Measurements from ENCODE around the gene RAPSN.

The RAPSN gene

DNA sequence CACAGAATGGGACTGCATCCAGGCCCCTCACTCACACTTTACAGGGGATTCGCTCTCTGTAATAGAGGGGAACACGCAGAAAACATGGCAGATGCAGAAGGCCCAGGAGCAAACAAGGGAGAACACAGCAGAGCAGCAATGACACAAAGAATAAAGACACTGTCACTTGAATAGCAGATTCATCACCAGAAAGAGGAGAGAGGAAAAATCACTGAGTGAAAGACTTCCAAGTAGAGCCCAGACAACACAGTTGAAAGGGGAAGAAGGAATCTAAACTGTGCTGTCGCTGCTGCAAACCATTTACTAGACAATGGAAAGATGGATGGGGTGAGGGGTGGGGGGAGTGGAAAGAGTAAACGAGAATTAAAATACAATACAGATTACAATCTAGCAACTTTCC is 28.8 kb upstream of the RAPSN start:
- TF ChIP-seq, protein P1, sequence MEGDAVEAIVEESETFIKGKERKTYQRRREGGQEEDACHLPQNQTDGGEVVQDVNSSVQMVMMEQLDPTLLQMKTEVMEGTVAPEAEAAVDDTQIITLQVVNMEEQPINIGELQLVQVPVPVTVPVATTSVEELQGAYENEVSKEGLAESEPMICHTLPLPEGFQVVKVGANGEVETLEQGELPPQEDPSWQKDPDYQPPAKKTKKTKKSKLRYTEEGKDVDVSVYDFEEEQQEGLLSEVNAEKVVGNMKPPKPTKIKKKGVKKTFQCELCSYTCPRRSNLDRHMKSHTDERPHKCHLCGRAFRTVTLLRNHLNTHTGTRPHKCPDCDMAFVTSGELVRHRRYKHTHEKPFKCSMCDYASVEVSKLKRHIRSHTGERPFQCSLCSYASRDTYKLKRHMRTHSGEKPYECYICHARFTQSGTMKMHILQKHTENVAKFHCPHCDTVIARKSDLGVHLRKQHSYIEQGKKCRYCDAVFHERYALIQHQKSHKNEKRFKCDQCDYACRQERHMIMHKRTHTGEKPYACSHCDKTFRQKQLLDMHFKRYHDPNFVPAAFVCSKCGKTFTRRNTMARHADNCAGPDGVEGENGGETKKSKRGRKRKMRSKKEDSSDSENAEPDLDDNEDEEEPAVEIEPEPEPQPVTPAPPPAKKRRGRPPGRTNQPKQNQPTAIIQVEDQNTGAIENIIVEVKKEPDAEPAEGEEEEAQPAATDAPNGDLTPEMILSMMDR (IDR thresholded peaks at IDR 0.05; ENCODE audit: insufficient read depth, missing control alignments) = no peak
- DNase-seq (ENCODE audit: insufficient read length, low spot score) (no peak), FAIRE-seq (no peak)

DNA sequence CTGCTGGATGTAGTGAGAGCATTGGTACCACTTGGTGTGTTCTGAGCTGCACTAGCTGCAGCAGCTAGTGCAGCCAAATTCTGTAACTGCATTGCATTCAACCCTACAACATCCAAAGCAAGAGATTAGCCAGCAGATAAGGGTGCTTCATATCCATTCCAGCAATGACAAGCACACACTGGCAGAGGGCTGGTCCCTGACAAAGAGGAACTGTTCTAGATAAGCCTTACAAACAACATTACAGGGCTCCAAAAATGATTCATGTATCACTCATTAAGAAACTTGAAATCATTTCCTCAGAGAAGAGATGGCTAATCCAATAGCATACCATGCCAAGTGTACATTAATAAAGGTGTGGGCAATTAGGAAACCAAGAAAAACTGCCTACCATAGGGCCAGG is 28.4 kb upstream of the RAPSN start:
- TF ChIP-seq, protein P1 (IDR thresholded peaks at IDR 0.05; ENCODE audit: insufficient read depth, missing control alignments) = no peak
- FAIRE-seq (no peak), DNase-seq (ENCODE audit: insufficient read length, low spot score) (no peak)

DNA sequence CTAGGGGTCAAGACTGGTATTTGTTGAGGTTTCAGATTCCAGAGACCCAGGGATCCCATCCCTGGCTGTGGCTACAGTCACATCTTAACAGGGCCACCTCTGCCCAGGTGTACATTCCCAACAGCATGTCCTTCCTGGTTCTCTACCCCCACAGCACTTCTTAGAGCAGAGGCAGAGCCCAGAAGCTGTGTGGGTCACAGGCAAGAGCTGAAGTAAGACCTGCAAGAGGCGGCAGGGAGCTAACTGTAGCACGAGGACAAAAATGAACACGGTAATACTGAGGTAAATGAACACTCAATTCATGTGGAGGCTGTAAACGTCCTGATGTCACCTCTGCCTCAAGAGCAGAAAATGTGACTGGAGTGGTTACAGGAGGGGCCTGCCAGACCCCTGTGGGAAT is 21.7 kb upstream of the RAPSN start:
- TF ChIP-seq, protein P1 (IDR thresholded peaks at IDR 0.05; ENCODE audit: insufficient read depth, missing control alignments) = no peak
- DNase-seq (ENCODE audit: insufficient read length, low spot score) = no peak
- no peak for FAIRE-seq

DNA sequence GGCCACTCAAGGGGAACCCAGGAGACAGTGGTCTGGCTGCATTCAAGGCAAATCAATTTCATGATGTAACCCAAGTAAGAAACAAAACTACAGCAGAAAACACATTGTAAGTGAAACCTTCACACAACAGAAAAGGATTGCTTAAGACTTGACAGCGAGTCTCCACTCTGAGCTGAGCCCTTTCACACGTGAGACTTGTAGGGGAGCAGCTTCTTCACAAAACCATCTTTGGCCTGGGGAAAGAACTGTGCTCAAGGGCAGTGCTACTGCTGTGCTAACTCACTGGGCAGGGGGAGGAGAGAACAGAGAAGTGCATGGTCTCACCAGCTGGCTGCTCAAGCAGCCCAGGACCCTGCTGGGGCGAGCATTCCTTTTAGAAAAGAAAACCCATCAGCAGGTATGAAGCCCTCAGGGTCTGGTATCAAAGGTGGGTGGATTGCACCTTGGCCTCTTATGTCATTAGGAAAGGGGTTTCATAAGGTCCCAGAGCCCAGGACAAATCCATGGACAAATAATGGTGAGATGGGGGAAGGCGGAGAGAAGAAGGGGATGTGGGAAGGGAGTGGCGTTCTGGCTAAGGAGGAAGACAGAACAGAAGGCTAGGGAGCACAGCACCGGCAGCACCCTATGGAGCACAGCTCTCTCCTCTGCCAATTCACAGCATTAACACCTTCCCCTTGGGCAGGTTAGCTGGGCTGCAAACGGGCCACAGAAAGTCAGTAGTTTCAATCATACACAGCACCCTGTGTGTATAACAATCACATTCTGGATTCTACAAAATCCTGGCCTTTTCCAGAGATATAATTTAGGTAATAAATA is 20.6 kb upstream of the RAPSN start:
- no peak for DNase-seq (ENCODE audit: insufficient read length, low spot score)
- no peak for FAIRE-seq
- TF ChIP-seq, protein P1 (IDR thresholded peaks at IDR 0.05; ENCODE audit: insufficient read depth, missing control alignments) = no peak

DNA sequence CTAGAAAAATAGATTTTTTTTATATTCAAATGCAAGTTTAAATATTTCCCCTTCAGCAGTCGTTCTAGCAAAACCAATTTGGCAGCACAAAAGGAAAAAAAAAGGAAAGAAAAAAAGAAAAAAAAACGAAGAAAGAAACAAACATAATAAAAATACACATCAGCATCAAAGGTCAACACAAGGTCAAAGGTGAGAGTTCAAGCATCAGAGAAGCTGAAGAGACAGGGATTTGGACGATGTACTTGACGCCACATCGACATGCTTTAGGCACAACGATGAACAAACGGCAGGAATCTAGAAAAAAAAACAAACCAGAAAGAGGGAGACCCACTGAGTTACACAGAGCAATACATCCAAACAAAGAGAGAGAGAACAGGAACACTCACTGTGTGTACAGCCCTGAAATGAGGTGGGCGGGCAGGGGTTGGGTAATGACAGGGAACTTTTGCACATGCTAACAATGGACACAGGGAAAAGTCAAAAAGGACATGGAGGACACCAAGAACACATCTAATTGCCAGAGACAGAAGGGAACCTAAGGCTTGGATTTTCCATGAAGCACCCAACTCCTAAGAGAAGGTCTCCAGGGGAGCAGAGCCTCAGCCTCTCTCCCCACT is 19.8 kb upstream of the RAPSN start:
- DNase-seq (ENCODE audit: insufficient read length, low spot score) (no peak), FAIRE-seq (no peak)
- TF ChIP-seq, protein P1 (IDR thresholded peaks at IDR 0.05; ENCODE audit: insufficient read depth, missing control alignments) = no peak

DNA sequence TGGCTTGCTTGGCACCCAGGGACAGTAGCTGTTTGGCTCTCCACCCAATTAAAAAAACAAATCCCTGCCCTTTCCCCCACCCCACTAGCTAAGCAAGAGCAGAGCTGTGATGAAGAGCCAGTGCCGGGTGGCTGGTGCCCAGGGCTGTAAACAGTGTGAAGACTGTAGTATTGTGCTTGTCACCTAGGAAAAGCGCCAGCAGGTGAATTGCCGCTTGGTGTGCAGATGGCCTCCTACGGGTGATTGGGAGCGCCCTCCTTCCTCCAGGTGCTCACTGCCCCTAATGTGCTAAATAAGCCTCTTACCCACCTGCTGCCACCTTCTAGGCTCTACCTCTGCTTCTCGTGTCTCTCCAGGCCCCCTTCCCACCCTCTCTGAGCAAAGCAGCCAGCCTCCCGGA is 18.4 kb upstream of the RAPSN start:
- FAIRE-seq = no peak
- TF ChIP-seq, protein P1 (IDR thresholded peaks at IDR 0.05; ENCODE audit: insufficient read depth, missing control alignments) = no peak
- DNase-seq (ENCODE audit: insufficient read length, low spot score) = no peak

DNA sequence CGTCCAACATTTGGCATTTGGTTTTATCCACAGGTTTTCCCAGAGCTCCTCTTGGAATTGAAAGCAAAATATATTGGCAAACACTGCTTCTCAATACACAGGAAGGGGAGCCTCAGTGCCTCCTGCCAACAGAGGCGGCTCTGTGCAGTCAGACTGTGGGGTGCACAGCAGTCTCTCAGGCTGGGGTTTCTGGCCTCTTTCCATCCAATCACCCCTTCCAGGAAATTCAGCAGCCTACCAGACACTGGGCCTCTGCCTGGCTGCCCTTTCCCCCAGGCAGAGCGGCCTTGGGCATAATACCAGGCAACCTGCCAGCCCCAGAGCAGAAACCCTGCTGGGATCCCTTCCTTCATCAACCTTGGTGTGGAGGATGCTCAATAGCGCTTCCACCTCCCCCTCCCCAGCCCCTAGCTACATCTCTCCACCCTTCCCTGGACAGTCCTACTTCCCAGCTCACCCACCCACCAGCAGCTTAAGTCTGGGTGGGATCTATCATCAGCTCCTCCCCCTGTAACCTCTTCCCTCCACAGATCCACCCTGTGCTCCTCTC is 17.8 kb upstream of the RAPSN start:
- no peak for DNase-seq (ENCODE audit: insufficient read length, low spot score)
- FAIRE-seq = no peak
- TF ChIP-seq, protein P1 (IDR thresholded peaks at IDR 0.05; ENCODE audit: insufficient read depth, missing control alignments) = no peak

All from D721Med (cell line).